GM12878 (cell line): Measurements from ENCODE around the gene SLX4IP. TPM values are rescaled to one million over a fixed set of nuclear protein-coding genes. Genes with fewer than 3 reads are reported as not detected.

Source experiments
- ATAC-seq: fragments of 200-7000 bp; cut with Tn5 transposase; 3 replicates; pipeline ENCODE4 v1.9.1; 2020; ENCODE audit warnings: mild to moderate bottlenecking, moderate library complexity
- BruUV-seq: library from RNA; stranded (reverse); fragments of 400-500 nt; replicated peaks from 2 replicates; lab custom pipeline; 2021; lab: Mats Ljungman, UMichigan
- CTCF ChIA-PET: fragments of 300-600 bp; sonication (Branson Sonifier 250); formaldehyde crosslinking; extraction: SDS; loops from one replicate; lab custom pipeline; 2021; ENCODE audit warnings: inconsistent platforms; lab: Yijun Ruan, JAX
- POLR2A ChIA-PET: fragments of 350-600 bp; formaldehyde crosslinking; extraction: SDS; loops from one replicate; lab custom pipeline; 2021; ENCODE audit warnings: inconsistent platforms; lab: Charles Lee
- RAD21 ChIA-PET: fragments of 300-600 bp; sonication (Branson Sonifier 250); formaldehyde crosslinking; loops from one replicate; lab custom pipeline; 2023; ENCODE audit warnings: antibody characterized with exemption; ENCODE audit not compliant: unreplicated experiment; lab: Charles Lee
- SMC1A ChIA-PET: fragments of 300-600 bp; sonication (Branson Sonifier 250); formaldehyde crosslinking; loops from one replicate; lab custom pipeline; 2023; ENCODE audit not compliant: unreplicated experiment, uncharacterized antibody; lab: Charles Lee
- DNase-seq: peaks from one replicate; pipeline ENCODE4 v3.0.0-alpha.2; 2011; ENCODE audit warnings: low read depth, low spot score
- FAIRE-seq: peaks from 3 replicates; lab custom pipeline; 2011; peaks lifted over from hg19 to GRCh38; lab: Jason Lieb, UNC
- H2AFZ ChIP-seq: 2 replicates; pipeline ENCODE4 v1.6.0; 2011; ENCODE audit warnings: low read depth, low read length, control low read depth; ENCODE audit not compliant: control insufficient read depth
- H3K27ac ChIP-seq: 2 replicates; pipeline ENCODE4 v1.5.1; 2011; ENCODE audit warnings: control low read depth; ENCODE audit not compliant: control insufficient read depth, insufficient read depth
- H3K27me3 ChIP-seq, 2 experiments: replicated peaks in 1 of 2; 2 replicates each; pipeline versions ENCODE4 v1.6.0 to v1.6.1; 2011; ENCODE audit warnings: low read length in 1 of 2; ENCODE audit not compliant: control insufficient read depth in 2 of 2, insufficient read depth in 2 of 2
- H3K36me3 ChIP-seq, 2 experiments: 2 replicates each; pipeline ENCODE4 v1.5.1; 2011; ENCODE audit warnings: low read length in 1 of 2; ENCODE audit not compliant: control insufficient read depth in 2 of 2, insufficient read depth in 2 of 2
- H3K4me1 ChIP-seq: 2 replicates; pipeline ENCODE4 v1.6.1; 2011; ENCODE audit warnings: mild to moderate bottlenecking, low read length, moderate library complexity, mixed read lengths; ENCODE audit not compliant: control insufficient read depth, insufficient read depth
- H3K4me2 ChIP-seq: 2 replicates; pipeline ENCODE4 v1.6.0; 2011; ENCODE audit warnings: control low read depth; ENCODE audit not compliant: control insufficient read depth, insufficient read depth
- H3K4me3 ChIP-seq: fragments of 200-600 bp; sonication (generic); 2 replicates; pipeline ENCODE4 v1.5.1; 2016
- H3K79me2 ChIP-seq: 2 replicates; pipeline ENCODE4 v1.6.0; 2011; ENCODE audit warnings: low read length; ENCODE audit not compliant: control insufficient read depth, insufficient read depth
- H3K9ac ChIP-seq: 2 replicates; pipeline ENCODE4 v1.8.0; 2011; ENCODE audit warnings: low read length, control low read depth, mixed read lengths; ENCODE audit not compliant: control insufficient read depth, insufficient read depth
- H3K9me3 ChIP-seq: replicated peaks from 3 replicates; pipeline ENCODE4 v1.5.1; 2011; ENCODE audit warnings: mild to moderate bottlenecking, low read length; ENCODE audit not compliant: control insufficient read depth, insufficient read depth
- H4K20me1 ChIP-seq: 2 replicates; pipeline ENCODE4 v1.6.0; 2011; ENCODE audit not compliant: control insufficient read depth, insufficient read depth
- BRCA1 ChIP-seq: IDR thresholded peaks from 2 replicates; pipeline ENCODE4 v1.6.1; 2011; ENCODE audit warnings: low read depth, low read length, improper control_type of control experiment
- EZH2 ChIP-seq: IDR thresholded peaks from 2 replicates; pipeline ENCODE4 v1.6.1; 2012; ENCODE audit warnings: low read depth, mild to moderate bottlenecking, control low read depth, inconsistent platforms, low read length, borderline replicate concordance; ENCODE audit not compliant: control insufficient read depth
- GABPA ChIP-seq: IDR thresholded peaks from 2 replicates; pipeline ENCODE4 v1.6.1; 2014; ENCODE audit warnings: antibody characterized with exemption, low read depth, mild to moderate bottlenecking, inconsistent platforms
- RAD21 ChIP-seq: IDR thresholded peaks from 2 replicates; pipeline ENCODE4 v1.6.1; 2011; ENCODE audit warnings: mild to moderate bottlenecking, low read depth, low read length, moderate library complexity; ENCODE audit not compliant: insufficient read depth
- RAD51 ChIP-seq: fragments of 450-650 bp; IDR thresholded peaks from 2 replicates; pipeline ENCODE4 v1.6.1; 2016; ENCODE audit warnings: moderate library complexity, mild to moderate bottlenecking, inconsistent platforms
- SIN3A ChIP-seq: IDR thresholded peaks from 2 replicates; pipeline ENCODE4 v1.6.1; 2012; ENCODE audit warnings: low read depth, low read length, improper control_type of control experiment
- SIX5 ChIP-seq: IDR thresholded peaks from 2 replicates; pipeline ENCODE4 v1.6.1; 2011; ENCODE audit warnings: mild to moderate bottlenecking, low read depth, low read length, moderate library complexity; ENCODE audit not compliant: severe bottlenecking
- SMAD5 ChIP-seq: IDR thresholded peaks from 2 replicates; pipeline ENCODE4 v1.6.1; 2016; ENCODE audit warnings: antibody characterized with exemption, low read depth
- SMC3 ChIP-seq: IDR thresholded peaks from 2 replicates; pipeline ENCODE4 v1.6.1; 2011; ENCODE audit warnings: low read length, improper control_type of control experiment, borderline replicate concordance
- SREBF2 ChIP-seq: IDR thresholded peaks from 2 replicates; pipeline ENCODE4 v1.6.1; 2012; ENCODE audit warnings: mild to moderate bottlenecking, low read length
- SRF ChIP-seq, 2 experiments: IDR thresholded peaks; 2 replicates each; pipeline ENCODE4 v1.6.1; 2011; ENCODE audit warnings: low read depth in 2 of 2, low read length in 2 of 2, mild to moderate bottlenecking in 1 of 2, moderate library complexity in 1 of 2
- TCF12 ChIP-seq: IDR thresholded peaks from 2 replicates; pipeline ENCODE4 v1.6.1; 2011; ENCODE audit warnings: low read depth, mild to moderate bottlenecking, low read length
- YBX1 ChIP-seq: fragments of 450-650 bp; IDR thresholded peaks from 2 replicates; pipeline ENCODE4 v1.6.1; 2016; ENCODE audit warnings: antibody characterized with exemption
- WGBS: methylation state at CpG from one replicate; pipeline ENCODE4 v1.1.6; 2016; ENCODE audit warnings: low lambda C conversion rate; ENCODE audit not compliant: insufficient replicate concordance, insufficient coverage; ENCODE audit errors: missing lambda C conversion rate; 5-methylcytosine and 5-hydroxymethylcytosine counted together
- in situ Hi-C: fragments of 300-500 bp; cut with MboI; formaldehyde crosslinking; loops from 9 replicates; pipeline ENCODE4 v1.14.3; 2018; ENCODE audit warnings: mixed read lengths
- intact Hi-C: fragments of 100-400 bp; cut with micrococcal nuclease; formaldehyde crosslinking; loops from one replicate; pipeline ENCODE4 v1.14.2; 2022; ENCODE audit not compliant: unreplicated experiment
- polyA plus RNA-seq, 11 experiments: library from polyadenylated mRNA; depleted of rRNA in 4 of 11; unstranded in 6 of 11; stranded (reverse) in 5 of 11; fragments of >200 nt; fragmentation: Nextera tagmentation in 4 of 11; fragmentation: Illumina TruSeq in 1 of 11; extraction: Ambion mirVana in 4 of 11; extraction: Trizol in 1 of 11; gene quantifications; 1 replicate in 1 of 11; 2 replicates in 10 of 11; pipeline versions ENCODE4 v1.2.1 to v1.2.3, GENCODE V29; 2011 to 2016; ENCODE audit warnings: inconsistent platforms in 2 of 11, missing spikeins in 2 of 11, low read depth in 1 of 11
- total RNA-seq, 4 experiments: library from RNA; depleted of rRNA in 3 of 4; stranded (reverse); fragments of >200 nt in 3 of 4; fragmentation: Illumina TruSeq in 1 of 4; extraction: Trizol in 1 of 4; gene quantifications; 2 replicates each; pipeline versions ENCODE4 v1.2.1 to v1.2.3, GENCODE V29; 2013 to 2021
- TF ChIP-seq, protein P1 (sequence below): IDR thresholded peaks from 2 replicates; pipeline ENCODE4 v1.6.1; 2012; ENCODE audit warnings: low read depth, low read length, improper control_type of control experiment
- TF ChIP-seq, protein P2 (sequence below): fragments of 450-650 bp; IDR thresholded peaks from 2 replicates; pipeline ENCODE4 v1.6.1; 2017; ENCODE audit warnings: borderline replicate concordance
- TF ChIP-seq, protein P3 (sequence below): fragments of 450-650 bp; IDR thresholded peaks from 2 replicates; pipeline ENCODE4 v1.6.1; 2017; ENCODE audit warnings: mild to moderate bottlenecking, low read depth, inconsistent platforms; ENCODE audit not compliant: poor library complexity, severe bottlenecking
- TF ChIP-seq, protein P4 (sequence below): fragments of 450-650 bp; IDR thresholded peaks from 2 replicates; pipeline ENCODE4 v1.6.1; 2017; ENCODE audit warnings: low read depth, mild to moderate bottlenecking, moderate library complexity

SLX4IP gene
- total and polyA plus RNA-seq, 10 of the 15 experiments (the other 5 are each of a cell fraction or from before 2014, with no cell fraction given) = 2.2 to 11.0 (median 6.3) TPM

DNA sequence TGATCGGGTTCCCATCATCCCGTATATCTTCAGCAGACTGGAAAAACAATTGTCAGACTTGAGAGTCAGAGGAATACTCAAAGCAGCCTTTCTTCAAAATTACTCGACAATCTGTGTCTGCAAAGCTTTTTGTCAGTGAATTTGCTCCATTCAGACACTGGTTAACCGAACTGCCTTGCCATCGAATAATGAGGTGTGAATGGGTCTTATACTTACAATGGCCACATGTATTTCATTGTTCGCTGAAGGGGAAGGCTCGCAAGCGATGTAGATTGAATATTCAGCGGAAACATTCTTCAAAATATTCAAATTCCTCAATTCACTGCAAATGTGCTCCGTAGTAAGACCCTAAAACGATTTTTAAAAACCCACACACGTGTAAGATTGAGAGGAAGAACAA lies 205.8 kb downstream of the SLX4IP start:
- Histone ChIP-seq H3K27ac (no peak overlapping the region), H3K4me1 (peaks cover 14% of the 10 kb centered on the region), H3K36me3 (peaks cover 7 to 11% of the 10 kb centered on the region in 2 experiments; a peak in 3 of 4 replicates), H3K9ac (no peak overlapping the region), H4K20me1 (no peaks in the 10 kb centered on the region), H2AFZ (no peak overlapping the region), H3K9me3 (no peaks in the 10 kb centered on the region), H3K4me3 (no peak overlapping the region), H3K4me2 (no peak overlapping the region), H3K79me2 (no peaks in the 10 kb centered on the region), H3K27me3 (no peaks in the 10 kb centered on the region)
- CTCF ChIA-PET = interaction anchor here (0.6 to 1.6 kb wide), 3 partner anchors 13 to 462 kb away, joined by 3 to 5 read pairs (median 3); no protein-coding TSS in a partner anchor
- in situ Hi-C loops = no loop called here
- 81% methylated on average over 12 of the region's 12 CpGs for WGBS
- POLR2A ChIA-PET = no interaction called here
- BruUV-seq = no TSS peak
- intact Hi-C loops = loop anchor here (10.0 kb wide), 1 partner anchor 666 kb away; no protein-coding TSS in a partner anchor
- ATAC-seq = no peak
- SMC1A ChIA-PET = interaction anchor here (0.7 to 2.0 kb wide), 2 partner anchors 9 to 30 kb away, joined by 6 to 7 read pairs; no protein-coding TSS in a partner anchor
- TF ChIP-seq, protein P1, sequence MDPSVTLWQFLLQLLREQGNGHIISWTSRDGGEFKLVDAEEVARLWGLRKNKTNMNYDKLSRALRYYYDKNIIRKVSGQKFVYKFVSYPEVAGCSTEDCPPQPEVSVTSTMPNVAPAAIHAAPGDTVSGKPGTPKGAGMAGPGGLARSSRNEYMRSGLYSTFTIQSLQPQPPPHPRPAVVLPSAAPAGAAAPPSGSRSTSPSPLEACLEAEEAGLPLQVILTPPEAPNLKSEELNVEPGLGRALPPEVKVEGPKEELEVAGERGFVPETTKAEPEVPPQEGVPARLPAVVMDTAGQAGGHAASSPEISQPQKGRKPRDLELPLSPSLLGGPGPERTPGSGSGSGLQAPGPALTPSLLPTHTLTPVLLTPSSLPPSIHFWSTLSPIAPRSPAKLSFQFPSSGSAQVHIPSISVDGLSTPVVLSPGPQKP = no peak
- TF ChIP-seq EZH2 (no peak), RAD21 (no peak), SREBF2 (no peak), TCF12 (no peak), SMC3 (no peak), SIX5 (no peak), YBX1 (no peak), SMAD5 (no peak), GABPA (no peak), SRF (IDR thresholded peaks at IDR 0.05; ENCODE audit: low read depth in 2 of 2, low read length in 2 of 2) (no peak), BRCA1 (no peak), RAD51 (no peak), SIN3A (no peak)
- TF ChIP-seq, protein P2, sequence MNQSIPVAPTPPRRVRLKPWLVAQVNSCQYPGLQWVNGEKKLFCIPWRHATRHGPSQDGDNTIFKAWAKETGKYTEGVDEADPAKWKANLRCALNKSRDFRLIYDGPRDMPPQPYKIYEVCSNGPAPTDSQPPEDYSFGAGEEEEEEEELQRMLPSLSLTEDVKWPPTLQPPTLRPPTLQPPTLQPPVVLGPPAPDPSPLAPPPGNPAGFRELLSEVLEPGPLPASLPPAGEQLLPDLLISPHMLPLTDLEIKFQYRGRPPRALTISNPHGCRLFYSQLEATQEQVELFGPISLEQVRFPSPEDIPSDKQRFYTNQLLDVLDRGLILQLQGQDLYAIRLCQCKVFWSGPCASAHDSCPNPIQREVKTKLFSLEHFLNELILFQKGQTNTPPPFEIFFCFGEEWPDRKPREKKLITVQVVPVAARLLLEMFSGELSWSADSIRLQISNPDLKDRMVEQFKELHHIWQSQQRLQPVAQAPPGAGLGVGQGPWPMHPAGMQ = no peak
- TF ChIP-seq, protein P3, sequence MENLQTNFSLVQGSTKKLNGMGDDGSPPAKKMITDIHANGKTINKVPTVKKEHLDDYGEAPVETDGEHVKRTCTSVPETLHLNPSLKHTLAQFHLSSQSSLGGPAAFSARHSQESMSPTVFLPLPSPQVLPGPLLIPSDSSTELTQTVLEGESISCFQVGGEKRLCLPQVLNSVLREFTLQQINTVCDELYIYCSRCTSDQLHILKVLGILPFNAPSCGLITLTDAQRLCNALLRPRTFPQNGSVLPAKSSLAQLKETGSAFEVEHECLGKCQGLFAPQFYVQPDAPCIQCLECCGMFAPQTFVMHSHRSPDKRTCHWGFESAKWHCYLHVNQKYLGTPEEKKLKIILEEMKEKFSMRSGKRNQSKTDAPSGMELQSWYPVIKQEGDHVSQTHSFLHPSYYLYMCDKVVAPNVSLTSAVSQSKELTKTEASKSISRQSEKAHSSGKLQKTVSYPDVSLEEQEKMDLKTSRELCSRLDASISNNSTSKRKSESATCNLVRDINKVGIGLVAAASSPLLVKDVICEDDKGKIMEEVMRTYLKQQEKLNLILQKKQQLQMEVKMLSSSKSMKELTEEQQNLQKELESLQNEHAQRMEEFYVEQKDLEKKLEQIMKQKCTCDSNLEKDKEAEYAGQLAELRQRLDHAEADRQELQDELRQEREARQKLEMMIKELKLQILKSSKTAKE = no peak
- TF ChIP-seq, protein P4, sequence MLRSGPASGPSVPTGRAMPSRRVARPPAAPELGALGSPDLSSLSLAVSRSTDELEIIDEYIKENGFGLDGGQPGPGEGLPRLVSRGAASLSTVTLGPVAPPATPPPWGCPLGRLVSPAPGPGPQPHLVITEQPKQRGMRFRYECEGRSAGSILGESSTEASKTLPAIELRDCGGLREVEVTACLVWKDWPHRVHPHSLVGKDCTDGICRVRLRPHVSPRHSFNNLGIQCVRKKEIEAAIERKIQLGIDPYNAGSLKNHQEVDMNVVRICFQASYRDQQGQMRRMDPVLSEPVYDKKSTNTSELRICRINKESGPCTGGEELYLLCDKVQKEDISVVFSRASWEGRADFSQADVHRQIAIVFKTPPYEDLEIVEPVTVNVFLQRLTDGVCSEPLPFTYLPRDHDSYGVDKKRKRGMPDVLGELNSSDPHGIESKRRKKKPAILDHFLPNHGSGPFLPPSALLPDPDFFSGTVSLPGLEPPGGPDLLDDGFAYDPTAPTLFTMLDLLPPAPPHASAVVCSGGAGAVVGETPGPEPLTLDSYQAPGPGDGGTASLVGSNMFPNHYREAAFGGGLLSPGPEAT = no peak
- FAIRE-seq = no peak
- RAD21 ChIA-PET = interaction anchor here (0.6 kb wide), 1 partner anchor 42 kb away, joined by 3 read pairs; no protein-coding TSS in a partner anchor
- DNase-seq = no peak
